Thoracic aorta (tissue), 2 donors: Measurements from ENCODE around the gene TSPYL4. TPM values are rescaled to one million over a fixed set of nuclear protein-coding genes. Genes with fewer than 3 reads are reported as not detected.

Source experiments
- ATAC-seq: fragments of 150-250 bp; one replicate; pipeline ENCODE4 v1.8.0; 2017; ENCODE audit warnings: low read depth; ENCODE audit not compliant: insufficient number of reproducible peaks, low FRiP score
- DNase-seq: peaks from one replicate; pipeline ENCODE4 v3.0.0-alpha.2; 2020; ENCODE audit warnings: low spot score
- H3K27ac ChIP-seq, 2 donors: fragments of 200-600 bp; sonication (generic); 1 replicate in 1 of 2; 2 replicates in 1 of 2; pipeline ENCODE4 v1.5.1; 2016; ENCODE audit warnings: mild to moderate bottlenecking in 2 of 2, moderate library complexity in 2 of 2
- H3K27me3 ChIP-seq: fragments of 200-600 bp; sonication (generic); replicated peaks from 2 replicates; pipeline ENCODE4 v1.6.0; 2016; ENCODE audit warnings: mild to moderate bottlenecking; ENCODE audit not compliant: insufficient read depth
- H3K36me3 ChIP-seq: fragments of 200-600 bp; sonication (generic); one replicate; pipeline ENCODE4 v1.5.1; 2016
- H3K4me1 ChIP-seq, 2 donors: fragments of 200-600 bp; sonication (generic); 1 replicate in 1 of 2; 2 replicates in 1 of 2; pipeline versions ENCODE4 v1.5.1 to v1.6.0; 2016; ENCODE audit warnings: low read depth in 2 of 2, mild to moderate bottlenecking in 1 of 2; ENCODE audit not compliant: control insufficient read depth in 1 of 2
- H3K4me3 ChIP-seq: fragments of 200-600 bp; sonication (generic); 2 replicates; pipeline ENCODE4 v1.5.1; 2016; ENCODE audit warnings: mild to moderate bottlenecking
- H3K9me3 ChIP-seq: fragments of 200-600 bp; sonication (generic); 2 replicates; pipeline ENCODE4 v1.5.1; 2016
- total RNA-seq, 2 donors: library from RNA; depleted of rRNA; stranded (reverse); fragments of >200 nt; gene quantifications; one replicate each; pipeline versions ENCODE4 v1.1.0 to v1.2.3, GENCODE V29; 2016
- TF ChIP-seq, protein P1 (sequence below): fragments of 200-600 bp; sonication (generic); IDR thresholded peaks from one replicate; pipeline ENCODE4 v1.5.1; 2019; ENCODE audit warnings: antibody characterized with exemption

The TSPYL4 gene
- total RNA-seq, 2 donors from 2014 or later: 13.1 to 18.0 TPM

DNA sequence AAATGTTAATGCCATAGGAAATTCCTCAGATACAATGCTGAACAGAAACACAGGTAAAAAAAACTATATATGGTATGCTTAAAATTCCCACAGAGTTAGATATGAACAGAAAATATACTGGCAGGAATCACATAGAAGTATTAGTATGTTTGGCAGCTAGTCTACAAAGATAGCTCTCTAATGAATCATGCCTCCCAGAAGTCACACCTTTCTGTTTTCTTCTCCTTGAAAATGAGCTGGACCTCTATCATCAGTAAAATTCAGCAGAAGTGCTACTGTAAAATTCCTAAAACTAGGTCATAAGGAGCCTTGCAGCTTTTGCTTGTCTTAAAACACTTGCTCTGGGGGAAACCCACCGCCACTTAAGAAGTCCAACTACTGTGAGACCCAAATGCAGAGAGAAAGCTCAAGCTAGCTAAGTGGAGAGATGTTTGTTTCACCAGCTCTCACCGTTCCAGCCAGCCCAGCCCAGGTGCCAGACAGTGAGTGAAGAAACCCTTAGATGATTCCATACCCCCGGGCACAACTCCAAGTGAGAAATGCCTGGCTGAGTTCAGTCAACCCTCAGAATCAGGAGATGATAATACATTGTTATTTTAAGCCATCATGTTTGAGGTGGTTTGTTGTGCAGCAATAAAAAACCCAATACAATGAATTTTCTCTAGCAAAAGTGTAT, 43.0 kb downstream of the TSPYL4 start:
- Histone ChIP-seq H3K27me3 (no peaks in the 10 kb centered on the region), H3K27ac (no peak overlapping the region), H3K4me1 (peaks cover 3% of the 10 kb centered on the region in 2 donors), H3K36me3 (no peaks in the 10 kb centered on the region), H3K4me3 (no peak overlapping the region), H3K9me3 (no peaks in the 10 kb centered on the region)
- TF ChIP-seq, protein P1, sequence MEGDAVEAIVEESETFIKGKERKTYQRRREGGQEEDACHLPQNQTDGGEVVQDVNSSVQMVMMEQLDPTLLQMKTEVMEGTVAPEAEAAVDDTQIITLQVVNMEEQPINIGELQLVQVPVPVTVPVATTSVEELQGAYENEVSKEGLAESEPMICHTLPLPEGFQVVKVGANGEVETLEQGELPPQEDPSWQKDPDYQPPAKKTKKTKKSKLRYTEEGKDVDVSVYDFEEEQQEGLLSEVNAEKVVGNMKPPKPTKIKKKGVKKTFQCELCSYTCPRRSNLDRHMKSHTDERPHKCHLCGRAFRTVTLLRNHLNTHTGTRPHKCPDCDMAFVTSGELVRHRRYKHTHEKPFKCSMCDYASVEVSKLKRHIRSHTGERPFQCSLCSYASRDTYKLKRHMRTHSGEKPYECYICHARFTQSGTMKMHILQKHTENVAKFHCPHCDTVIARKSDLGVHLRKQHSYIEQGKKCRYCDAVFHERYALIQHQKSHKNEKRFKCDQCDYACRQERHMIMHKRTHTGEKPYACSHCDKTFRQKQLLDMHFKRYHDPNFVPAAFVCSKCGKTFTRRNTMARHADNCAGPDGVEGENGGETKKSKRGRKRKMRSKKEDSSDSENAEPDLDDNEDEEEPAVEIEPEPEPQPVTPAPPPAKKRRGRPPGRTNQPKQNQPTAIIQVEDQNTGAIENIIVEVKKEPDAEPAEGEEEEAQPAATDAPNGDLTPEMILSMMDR: no peak
- ATAC-seq (no peak), DNase-seq (no peak)

DNA sequence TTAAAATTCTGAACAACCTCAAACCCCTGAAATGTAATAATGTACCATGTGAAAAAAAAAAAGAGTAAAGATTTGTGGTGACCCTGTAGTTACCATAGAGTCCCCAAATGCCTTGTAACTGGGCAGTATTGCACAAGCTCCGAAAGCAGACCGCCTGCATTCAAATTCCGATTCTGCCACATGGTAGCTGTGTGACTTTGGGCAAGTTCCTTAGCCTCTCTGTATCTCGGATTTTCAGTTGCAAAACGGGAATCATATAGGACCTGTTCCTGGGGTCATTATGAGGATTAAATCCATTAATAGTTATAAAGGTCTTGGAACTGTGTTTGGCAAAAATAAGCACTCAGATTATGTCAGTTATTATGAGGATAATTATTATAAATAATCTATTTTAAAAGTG, 43.6 kb downstream of the TSPYL4 start:
- ATAC-seq (no peak), DNase-seq (no peak)
- peaks cover 3% of the 10 kb centered on the region in 2 donors for H3K4me1 ChIP-seq
- H3K36me3 ChIP-seq: no peaks in the 10 kb centered on the region
- TF ChIP-seq, protein P1: no peak
- H3K4me3 ChIP-seq: no peak overlapping the region
- H3K27me3 ChIP-seq: no peaks in the 10 kb centered on the region
- H3K9me3 ChIP-seq: no peaks in the 10 kb centered on the region
- H3K27ac ChIP-seq: no peak overlapping the region

DNA sequence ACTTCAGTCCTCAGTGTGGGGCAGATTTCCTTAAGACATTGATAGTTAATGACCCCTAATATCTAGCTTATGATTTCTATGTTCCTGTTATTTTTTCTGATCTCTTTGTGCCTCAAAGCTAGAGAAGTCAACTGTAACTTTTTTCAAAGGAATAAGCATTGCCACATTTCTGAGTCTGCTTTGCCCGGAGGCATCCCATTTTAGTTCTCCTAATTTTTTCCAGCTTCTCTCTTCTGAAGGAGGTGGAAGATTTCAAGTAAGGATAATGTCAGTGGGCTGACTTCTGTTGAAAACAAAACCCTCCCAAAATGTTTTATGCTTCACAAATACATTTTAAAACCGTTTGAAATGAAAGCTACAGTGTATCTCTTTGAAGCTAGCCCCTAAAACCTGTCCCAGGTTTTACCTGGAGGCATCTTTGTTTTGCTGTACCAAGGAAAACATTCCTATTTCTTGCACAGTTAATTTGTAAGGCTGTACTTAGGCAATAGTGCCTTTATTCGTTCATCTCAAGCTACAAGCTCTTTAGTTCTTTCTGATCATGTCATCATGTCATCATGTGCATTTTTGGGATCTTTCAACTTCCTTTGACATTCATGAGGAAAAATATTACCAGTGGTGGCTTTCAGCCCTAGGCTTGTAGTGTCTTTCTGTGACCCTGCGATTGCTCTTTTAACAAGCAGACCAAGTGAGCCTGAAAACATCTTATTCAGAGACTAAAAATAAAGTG, 45.7 kb downstream of the TSPYL4 start:
- Histone ChIP-seq H3K9me3 (no peaks in the 10 kb centered on the region), H3K36me3 (no peaks in the 10 kb centered on the region), H3K27me3 (no peaks in the 10 kb centered on the region), H3K27ac (no peak overlapping the region), H3K4me1 (peaks cover 3% of the 10 kb centered on the region in 2 donors), H3K4me3 (no peak overlapping the region)
- TF ChIP-seq, protein P1: no peak
- DNase-seq (no peak), ATAC-seq (no peak)

DNA sequence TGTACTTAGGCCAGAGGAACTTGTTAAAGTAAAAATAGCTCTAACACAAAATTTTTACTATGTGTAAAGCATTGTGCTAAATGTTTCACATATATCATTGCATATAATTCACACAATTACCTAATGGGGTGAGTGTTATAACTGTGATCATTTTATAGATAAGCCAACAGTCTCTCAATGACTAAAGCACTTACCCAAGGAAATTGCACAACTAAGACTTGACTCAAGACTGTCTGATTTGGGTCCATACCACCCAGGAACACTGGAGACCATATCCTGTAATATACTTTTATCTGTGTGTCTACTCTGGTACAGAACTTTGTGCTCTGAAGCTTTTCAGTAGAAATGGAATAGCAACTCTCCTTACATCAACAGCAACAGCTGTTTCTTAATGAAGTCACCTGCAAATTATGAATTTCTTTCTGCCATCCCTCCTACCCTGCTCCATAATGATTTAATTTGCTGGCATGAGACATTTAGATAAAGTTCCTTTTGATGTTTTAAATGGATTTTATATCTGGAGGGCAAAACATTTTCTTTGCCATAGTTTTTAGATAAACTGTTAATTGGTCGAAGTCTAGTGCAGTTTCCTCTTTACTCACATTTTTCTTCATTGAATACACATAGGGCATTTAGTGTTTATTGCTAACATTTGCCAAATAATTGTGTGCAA, 47.5 kb downstream of the TSPYL4 start:
- Histone ChIP-seq H3K36me3 (no peaks in the 10 kb centered on the region), H3K4me3 (no peak overlapping the region), H3K27ac (no peak overlapping the region), H3K9me3 (no peaks in the 10 kb centered on the region), H3K27me3 (no peaks in the 10 kb centered on the region), H3K4me1 (peaks cover 3% of the 10 kb centered on the region in 2 donors)
- TF ChIP-seq, protein P1: no peak
- ATAC-seq (no peak), DNase-seq (no peak)

DNA sequence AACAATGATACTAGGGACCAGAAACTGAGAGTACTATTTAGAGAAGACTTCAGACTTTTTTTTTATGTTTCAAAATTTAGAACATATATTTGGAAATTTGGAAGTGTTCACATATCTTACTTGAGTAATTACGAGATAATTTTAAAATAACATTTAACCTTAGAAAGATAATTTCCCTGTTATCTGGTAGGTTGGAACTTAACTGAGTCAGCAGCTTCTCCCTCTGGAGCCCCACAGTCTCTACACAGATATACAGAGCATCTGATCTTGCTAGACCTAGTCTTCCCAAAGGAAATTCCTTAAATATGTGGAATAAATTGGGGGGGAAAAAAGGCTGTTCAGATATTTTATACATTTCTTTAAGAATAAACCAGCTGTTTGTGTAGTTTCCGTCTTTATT, 48.6 kb downstream of the TSPYL4 start:
- ATAC-seq (no peak), DNase-seq (no peak)
- TF ChIP-seq, protein P1: no peak

More for the DNA sequence above, 48.6 kb downstream of the TSPYL4 start:
- H3K9me3 ChIP-seq: no peaks in the 10 kb centered on the region
- H3K36me3 ChIP-seq: no peaks in the 10 kb centered on the region
- no peak overlapping the region for H3K4me3 ChIP-seq
- H3K27ac ChIP-seq: no peak overlapping the region
- no peaks in the 10 kb centered on the region for H3K27me3 ChIP-seq
- peaks cover 1 to 2% of the 10 kb centered on the region in 2 donors for H3K4me1 ChIP-seq
